ENCODE measurements around the gene CCDC86. TPM values are rescaled to one million over a fixed set of nuclear protein-coding genes. Genes with fewer than 3 reads are reported as not detected.

CCDC86 gene
- total and polyA plus RNA-seq, 4 donors: 8.1 to 15.2 (median 10.0) TPM

DNA sequence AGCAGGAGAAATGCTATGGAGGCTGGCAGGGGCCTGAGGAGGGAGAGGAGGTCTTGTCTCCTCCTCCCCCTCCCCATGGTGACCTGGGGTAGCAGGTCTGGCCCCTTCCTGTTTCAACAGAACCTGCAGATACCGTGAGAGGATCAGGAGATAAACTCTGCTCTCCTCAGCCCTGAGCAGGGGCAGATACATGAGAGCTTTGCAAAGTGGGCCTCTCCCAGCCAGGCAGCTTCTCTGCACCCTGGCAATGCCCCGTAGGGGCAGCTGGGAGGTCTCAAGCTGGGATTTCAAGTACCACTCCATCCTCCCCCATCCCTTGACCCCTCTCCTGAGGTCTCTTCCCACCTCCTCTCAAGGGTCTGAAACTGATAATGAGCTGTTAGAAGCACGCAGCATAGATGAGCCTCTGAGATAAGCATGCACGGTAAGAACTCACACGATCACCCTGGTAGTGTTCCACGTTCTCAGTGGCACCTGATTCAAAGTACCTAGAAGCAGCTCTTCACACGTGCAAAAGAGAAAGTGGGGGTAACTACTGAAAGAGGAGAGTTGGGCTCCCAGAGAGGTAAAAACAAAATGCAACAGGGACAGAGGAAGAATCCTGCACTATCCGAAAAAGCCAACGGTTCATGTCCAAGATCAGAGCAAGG lies 4.9 kb upstream of the CCDC86 start:
- DNase-seq (no peak), ATAC-seq (ENCODE audit: low FRiP score) (no peak)
- H3K9me3 ChIP-seq (ENCODE audit: control insufficient read depth, low read length): no peaks in the 10 kb centered on the region
- H3K4me3 ChIP-seq (ENCODE audit: low read length in 2 of 2): no peak overlapping the region
- H3K36me3 ChIP-seq (ENCODE audit: control insufficient read depth in 1 of 2, insufficient read depth in 2 of 2, low read length in 1 of 2): no peaks in the 10 kb centered on the region
- H3K27me3 ChIP-seq (ENCODE audit: control insufficient read depth in 1 of 2, insufficient read depth in 2 of 2, low read length in 1 of 2): no peaks in the 10 kb centered on the region
- WGBS, 2 donors: 69 to 79% methylated on average over 9 of the region's 9 CpGs
- intact Hi-C loops (cut with DNase I): no loop called here
- no peak overlapping the region for H3K27ac ChIP-seq (ENCODE audit: low read depth in 1 of 2, low read length in 2 of 2)
- H3K4me1 ChIP-seq (ENCODE audit: control insufficient read depth in 1 of 2, insufficient read depth in 2 of 2, low read length in 2 of 2): peaks cover 0 to 3% of the 10 kb centered on the region in 2 donors

DNA sequence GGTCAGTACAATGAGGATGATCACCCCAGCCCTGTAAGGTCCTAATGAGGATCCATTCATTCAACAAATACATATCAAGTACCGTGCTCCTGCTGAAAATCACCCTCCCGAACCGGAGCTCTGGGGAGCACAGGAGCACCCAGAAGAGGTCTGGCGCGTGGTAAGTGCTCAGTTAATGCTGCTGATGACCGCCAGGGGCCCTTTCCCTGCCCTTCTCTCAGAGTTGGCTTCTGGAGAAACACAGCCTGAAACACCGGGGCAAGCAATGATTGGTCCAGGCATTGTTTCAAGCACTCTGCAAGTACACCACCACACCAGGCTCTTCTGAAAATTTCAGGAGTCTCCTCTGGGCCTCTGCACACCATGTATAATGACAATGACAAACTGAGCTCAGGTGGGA lies 3.8 kb upstream of the CCDC86 start:
- WGBS, 2 donors: 71 to 74% methylated on average over 7 of the region's 7 CpGs
- intact Hi-C loops (cut with DNase I): no loop called here
- no peak for ATAC-seq (ENCODE audit: low FRiP score)
- H3K4me3 ChIP-seq (ENCODE audit: low read length in 2 of 2): no peak overlapping the region
- H3K4me1 ChIP-seq (ENCODE audit: control insufficient read depth in 1 of 2, insufficient read depth in 2 of 2, low read length in 2 of 2): peaks cover 0 to 3% of the 10 kb centered on the region in 2 donors
- H3K27me3 ChIP-seq (ENCODE audit: control insufficient read depth in 1 of 2, insufficient read depth in 2 of 2, low read length in 1 of 2): no peaks in the 10 kb centered on the region
- no peak for DNase-seq
- no peaks in the 10 kb centered on the region for H3K9me3 ChIP-seq (ENCODE audit: control insufficient read depth, low read length)
- H3K36me3 ChIP-seq (ENCODE audit: control insufficient read depth in 1 of 2, insufficient read depth in 2 of 2, low read length in 1 of 2): no peaks in the 10 kb centered on the region
- H3K27ac ChIP-seq (ENCODE audit: low read depth in 1 of 2, low read length in 2 of 2): no peak overlapping the region

DNA sequence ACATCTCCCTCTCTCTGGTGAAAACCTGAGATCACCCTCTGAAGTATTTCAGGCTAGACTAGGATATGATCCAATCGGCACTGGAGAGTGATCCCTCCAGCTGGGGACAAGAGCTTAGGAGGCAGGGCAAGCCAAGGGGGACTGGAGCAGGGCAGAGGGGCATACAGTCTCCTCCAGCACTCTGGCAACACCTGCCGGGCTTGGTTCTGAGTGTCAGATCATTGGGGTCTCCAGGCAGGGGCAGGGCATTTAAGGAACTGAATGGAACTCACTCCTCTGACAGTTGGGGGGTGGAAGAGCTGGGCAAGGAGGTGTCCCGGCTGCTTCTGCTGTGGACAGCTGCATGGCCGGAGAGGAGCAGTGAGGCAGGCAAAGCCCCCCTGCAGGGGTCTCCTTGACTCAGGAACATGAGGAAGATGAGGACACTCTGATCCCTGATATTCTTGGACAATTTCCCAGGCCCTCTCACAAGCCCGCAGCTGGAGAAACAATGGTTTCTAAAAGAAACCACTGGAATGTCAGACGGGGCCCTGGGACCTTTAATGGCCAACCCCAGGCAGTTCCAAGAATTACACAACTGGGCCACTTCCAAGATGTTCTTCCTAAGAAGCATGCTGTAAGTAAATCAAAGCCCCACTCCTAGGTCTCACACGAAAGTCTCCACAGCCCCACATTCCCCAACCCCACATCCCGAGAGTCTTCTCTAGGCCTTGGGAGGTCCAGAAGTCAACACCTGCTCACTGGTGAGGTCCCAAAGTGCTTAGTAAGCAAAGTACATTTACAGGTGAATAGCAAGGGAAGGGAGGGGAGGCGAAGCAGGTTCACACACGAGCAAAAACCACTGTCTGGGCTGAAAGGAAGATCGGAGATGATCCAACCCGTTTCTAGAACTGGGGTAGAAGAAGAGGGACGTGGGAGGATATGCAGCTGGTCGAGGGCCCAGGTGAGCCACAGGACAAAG lies 1.2 kb upstream of the CCDC86 start:
- Histone ChIP-seq H3K4me1 (ENCODE audit: control insufficient read depth in 1 of 2, insufficient read depth in 2 of 2, low read length in 2 of 2) (peaks cover 0 to 7% of the 10 kb centered on the region in 2 donors), H3K36me3 (ENCODE audit: control insufficient read depth in 1 of 2, insufficient read depth in 2 of 2, low read length in 1 of 2) (no peaks in the 10 kb centered on the region), H3K27me3 (ENCODE audit: control insufficient read depth in 1 of 2, insufficient read depth in 2 of 2, low read length in 1 of 2) (no peaks in the 10 kb centered on the region), H3K9me3 (ENCODE audit: control insufficient read depth, low read length) (no peaks in the 10 kb centered on the region), H3K4me3 (ENCODE audit: low read length in 2 of 2) (no peak overlapping the region), H3K27ac (ENCODE audit: low read depth in 1 of 2, low read length in 2 of 2) (no peak overlapping the region)
- no peak for DNase-seq
- ATAC-seq (ENCODE audit: low FRiP score): peak; percentile 23
- intact Hi-C loops (cut with DNase I): loop anchor here (5.0 to 10.0 kb wide), 4 partner anchors 67 to 554 kb away; partner anchors contain the start of genes PRPF19 (in 2 of the 2), TMEM216 (in 1 of the 2) and VPS37C (in 1 of the 2)
- 41 to 42% methylated on average over 14 of the region's 14 CpGs for WGBS, 2 donors

- H3K4me3 ChIP-seq (ENCODE audit: low read length in 2 of 2): peak overlapping the region; percentile 32 to 46
- DNase-seq: no peak
- H3K9me3 ChIP-seq (ENCODE audit: control insufficient read depth, low read length): no peaks in the 10 kb centered on the region
- no peaks in the 10 kb centered on the region for H3K27me3 ChIP-seq (ENCODE audit: control insufficient read depth in 1 of 2, insufficient read depth in 2 of 2, low read length in 1 of 2)
- 13 to 14% methylated on average over 23 of the region's 23 CpGs for WGBS, 2 donors
- intact Hi-C loops (cut with DNase I): loop anchor here (5.0 to 10.0 kb wide), 4 partner anchors 64 to 552 kb away; partner anchors contain the start of genes PRPF19 (in 2 of the 2), TMEM216 (in 1 of the 2) and VPS37C (in 1 of the 2)
- peaks cover 0 to 7% of the 10 kb centered on the region in 2 donors for H3K4me1 ChIP-seq (ENCODE audit: control insufficient read depth in 1 of 2, insufficient read depth in 2 of 2, low read length in 2 of 2)
- H3K27ac ChIP-seq (ENCODE audit: low read depth in 1 of 2, low read length in 2 of 2): no peak overlapping the region
- ATAC-seq (ENCODE audit: low FRiP score): no peak
- no peaks in the 10 kb centered on the region for H3K36me3 ChIP-seq (ENCODE audit: control insufficient read depth in 1 of 2, insufficient read depth in 2 of 2, low read length in 1 of 2)
These were observed 1.0 kb downstream of the CCDC86 start for GRCh38 chr11:60842668-60843600.

GRCh38 chr11:60844045-60844869 lies 2.3 kb downstream of the CCDC86 start:
- no peak overlapping the region for H3K4me3 ChIP-seq (ENCODE audit: low read length in 2 of 2)
- H3K36me3 ChIP-seq (ENCODE audit: control insufficient read depth in 1 of 2, insufficient read depth in 2 of 2, low read length in 1 of 2): peaks cover 0 to 2% of the 10 kb centered on the region in 2 donors
- no peaks in the 10 kb centered on the region for H3K9me3 ChIP-seq (ENCODE audit: control insufficient read depth, low read length)
- H3K4me1 ChIP-seq (ENCODE audit: control insufficient read depth in 1 of 2, insufficient read depth in 2 of 2, low read length in 2 of 2): peaks cover 0 to 7% of the 10 kb centered on the region in 2 donors
- intact Hi-C loops (cut with DNase I): loop anchor here (5.0 to 10.0 kb wide), 4 partner anchors 63 to 551 kb away; partner anchors contain the start of genes PRPF19 (in 2 of the 2), TMEM216 (in 1 of the 2) and VPS37C (in 1 of the 2)
- ATAC-seq (ENCODE audit: low FRiP score) (no peak), DNase-seq (no peak)
- H3K27me3 ChIP-seq (ENCODE audit: control insufficient read depth in 1 of 2, insufficient read depth in 2 of 2, low read length in 1 of 2): no peaks in the 10 kb centered on the region
- H3K27ac ChIP-seq (ENCODE audit: low read depth in 1 of 2, low read length in 2 of 2): no peak overlapping the region
- WGBS, 2 donors: 66 to 67% methylated on average over 10 of the region's 10 CpGs

GRCh38 chr11:60844870-60845221 lies 2.9 kb downstream of the CCDC86 start:
- H3K36me3 ChIP-seq (ENCODE audit: control insufficient read depth in 1 of 2, insufficient read depth in 2 of 2, low read length in 1 of 2): peaks cover 0 to 2% of the 10 kb centered on the region in 2 donors
- H3K4me3 ChIP-seq (ENCODE audit: low read length in 2 of 2): no peak overlapping the region
- no peaks in the 10 kb centered on the region for H3K27me3 ChIP-seq (ENCODE audit: control insufficient read depth in 1 of 2, insufficient read depth in 2 of 2, low read length in 1 of 2)
- intact Hi-C loops (cut with DNase I): loop anchor here (5.0 to 10.0 kb wide), 4 partner anchors 62 to 550 kb away; partner anchors contain the start of genes PRPF19 (in 2 of the 2), TMEM216 (in 1 of the 2) and VPS37C (in 1 of the 2)
- ATAC-seq (ENCODE audit: low FRiP score) (no peak), DNase-seq (no peak)
- WGBS, 2 donors: 48 to 60% methylated on average over 4 of the region's 4 CpGs
- H3K4me1 ChIP-seq (ENCODE audit: control insufficient read depth in 1 of 2, insufficient read depth in 2 of 2, low read length in 2 of 2): peaks cover 0 to 7% of the 10 kb centered on the region in 2 donors
- no peak overlapping the region for H3K27ac ChIP-seq (ENCODE audit: low read depth in 1 of 2, low read length in 2 of 2)
- H3K9me3 ChIP-seq (ENCODE audit: control insufficient read depth, low read length): no peaks in the 10 kb centered on the region

DNA sequence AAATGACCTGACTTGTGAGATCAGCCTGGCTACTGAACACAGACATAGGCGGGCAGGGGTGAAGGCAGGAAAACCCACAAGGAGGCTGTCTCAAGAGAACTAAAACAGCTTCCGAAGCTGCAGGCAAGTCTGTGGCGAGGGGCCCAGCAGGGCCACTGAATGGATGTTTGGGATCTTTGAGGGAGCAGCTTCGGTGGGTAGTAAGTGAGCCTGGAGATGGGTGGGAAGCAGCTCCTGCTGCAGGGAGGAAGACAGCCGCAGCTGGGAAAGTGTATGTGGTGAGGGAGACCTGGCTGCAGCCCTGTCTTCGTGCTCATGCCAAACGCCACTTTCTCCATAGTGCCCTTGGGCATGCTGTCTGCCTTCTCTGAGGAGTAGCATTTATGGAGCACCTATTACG lies 3.4 kb downstream of the CCDC86 start:
- no peaks in the 10 kb centered on the region for H3K9me3 ChIP-seq (ENCODE audit: control insufficient read depth, low read length)
- intact Hi-C loops (cut with DNase I): loop anchor here in 1 of 2 donors (10.0 kb wide), 1 partner anchor 549 kb away; the partner anchor contains the start of gene TMEM216
- H3K27ac ChIP-seq (ENCODE audit: low read depth in 1 of 2, low read length in 2 of 2): no peak overlapping the region
- DNase-seq (no peak), ATAC-seq (ENCODE audit: low FRiP score) (no peak)
- peaks cover 0 to 7% of the 10 kb centered on the region in 2 donors for H3K4me1 ChIP-seq (ENCODE audit: control insufficient read depth in 1 of 2, insufficient read depth in 2 of 2, low read length in 2 of 2)
- no peak overlapping the region for H3K4me3 ChIP-seq (ENCODE audit: low read length in 2 of 2)
- H3K27me3 ChIP-seq (ENCODE audit: control insufficient read depth in 1 of 2, insufficient read depth in 2 of 2, low read length in 1 of 2): no peaks in the 10 kb centered on the region
- WGBS, 2 donors: 84 to 86% methylated on average over 8 of the region's 8 CpGs
- H3K36me3 ChIP-seq (ENCODE audit: control insufficient read depth in 1 of 2, insufficient read depth in 2 of 2, low read length in 1 of 2): peaks cover 0 to 2% of the 10 kb centered on the region in 2 donors
